ENCODE results near the gene MSH2. TPM values are rescaled to one million over a fixed set of nuclear protein-coding genes. Genes with fewer than 3 reads are reported as not detected.

MSH2 gene
- total and polyA plus RNA-seq, 4 donors = 1.6 to 33.3 (median 3.8) TPM

- no peak for DNase-seq (ENCODE audit: low spot score)
- Histone ChIP-seq H3K9me3 (ENCODE audit: control insufficient read depth in 4 of 4, low read length in 3 of 4) (peaks cover 0 to 2% (median 0%) of the 10 kb centered on the region in 4 donors), H3K4me1 (ENCODE audit: control insufficient read depth in 4 of 4, insufficient read depth in 4 of 4, low read length in 3 of 4) (no peaks in the 10 kb centered on the region), H3K27ac (ENCODE audit: low read depth in 1 of 2, low read length in 2 of 2) (no peak overlapping the region), H3K9ac (ENCODE audit: low read depth in 1 of 2, low read length in 2 of 2) (no peak overlapping the region), H3K4me3 (ENCODE audit: low read depth in 1 of 3, low read length in 3 of 3) (no peak overlapping the region), H3K36me3 (ENCODE audit: control insufficient read depth in 4 of 4, insufficient read depth in 3 of 4, low read depth in 1 of 4, low read length in 3 of 4) (no peaks in the 10 kb centered on the region), H3K27me3 (ENCODE audit: control insufficient read depth in 4 of 4, insufficient read depth in 4 of 4, low read length in 3 of 4) (no peaks in the 10 kb centered on the region)
- TF ChIP-seq MAX (IDR thresholded peaks at IDR 0.05) = no peak
- TF ChIP-seq FOXA1 (IDR thresholded peaks at IDR 0.05) = no peak
- TF ChIP-seq REST (IDR thresholded peaks at IDR 0.05) = no peak
- no peak for TF ChIP-seq JUND (IDR thresholded peaks at IDR 0.05)
- TF ChIP-seq HNF4A (conservative IDR thresholded peaks at IDR 0.05) = no peak
- TF ChIP-seq NR2F2 (IDR thresholded peaks at IDR 0.05) = no peak
- no peak for TF ChIP-seq YY1 (IDR thresholded peaks at IDR 0.05)
- TF ChIP-seq RAD21 (IDR thresholded peaks at IDR 0.05) = no peak
- no peak for TF ChIP-seq TAF1 (conservative IDR thresholded peaks at IDR 0.05)
- no peak for TF ChIP-seq FOXA2 (IDR thresholded peaks at IDR 0.05)
- TF ChIP-seq EGR1 (IDR thresholded peaks at IDR 0.05; ENCODE audit: low read depth in 2 of 2) = no peak
- no peak for TF ChIP-seq RXRA (IDR thresholded peaks at IDR 0.05)
- no peak for TF ChIP-seq ATF3 (IDR thresholded peaks at IDR 0.05)
- no peak for TF ChIP-seq SP1 (IDR thresholded peaks at IDR 0.05)
- TF ChIP-seq GABPA (IDR thresholded peaks at IDR 0.05 in 1 of 2, conservative IDR thresholded peaks at IDR 0.05 in 1 of 2) = no peak
- no peak for TF ChIP-seq CTCF (IDR thresholded peaks at IDR 0.05; ENCODE audit: low read depth, low read length, missing input control)
- no peak for TF ChIP-seq HNF4G (IDR thresholded peaks at IDR 0.05)
- TF ChIP-seq ZBTB33 (IDR thresholded peaks at IDR 0.05) = no peak
- WGBS = 97% methylated on average over 2 of the region's 2 CpGs
Observed at GRCh38 chr2:47508641-47509040, 105.7 kb downstream of the MSH2 start.
